Neural cell (in vitro differentiated cells): ENCODE measurements around the gene MUC2. TPM values are rescaled to one million over a fixed set of nuclear protein-coding genes. Genes with fewer than 3 reads are reported as not detected.

ENCODE experiments used
- H2AFZ ChIP-seq: fragments of 200-600, 300-800 bp; sonication (generic), shearing (Covaris generic); 2 replicates; pipeline ENCODE4 v1.6.0; 2014; ENCODE audit warnings: low read depth, mild to moderate bottlenecking, antibody characterized with exemption, low read length, moderate library complexity
- H3F3A ChIP-seq: fragments of 200-600 bp; shearing (Covaris generic); 2 replicates; pipeline ENCODE4 v1.6.1; 2016; ENCODE audit warnings: mild to moderate bottlenecking, moderate library complexity, mixed read lengths, antibody characterized with exemption, low read length; ENCODE audit not compliant: insufficient read depth, poor library complexity, severe bottlenecking
- H3K27ac ChIP-seq: fragments of 200-600, 300-800 bp; sonication (generic), shearing (Covaris generic); 2 replicates; pipeline ENCODE4 v1.5.1; 2014; ENCODE audit warnings: mild to moderate bottlenecking, low read length, moderate library complexity
- H3K27me3 ChIP-seq: fragments of 300-800, 200-600 bp; sonication (generic), shearing (Covaris generic); 2 replicates; pipeline ENCODE4 v1.6.0; 2014; ENCODE audit warnings: mild to moderate bottlenecking, low read depth, low read length, moderate library complexity; ENCODE audit not compliant: insufficient read depth
- H3K36me3 ChIP-seq: fragments of 300-800, 200-600 bp; sonication (generic), shearing (Covaris generic); 2 replicates; pipeline ENCODE4 v1.5.1; 2014; ENCODE audit warnings: mild to moderate bottlenecking, antibody characterized with exemption, low read length, moderate library complexity; ENCODE audit not compliant: insufficient read depth
- H3K4me2 ChIP-seq: fragments of 300-800, 200-600 bp; sonication (generic), shearing (Covaris generic); 2 replicates; pipeline ENCODE4 v1.6.0; 2014; ENCODE audit warnings: mild to moderate bottlenecking, low read length
- H3K4me3 ChIP-seq: fragments of 300-800, 200-600 bp; sonication (generic), shearing (Covaris generic); 2 replicates; pipeline ENCODE4 v1.5.1; 2014; ENCODE audit warnings: mild to moderate bottlenecking, low read length, moderate library complexity
- H3K79me2 ChIP-seq: fragments of 200-600 bp; shearing (Covaris generic); replicated peaks from 2 replicates; pipeline ENCODE4 v1.6.0; 2014; ENCODE audit warnings: mild to moderate bottlenecking, low read length, moderate library complexity; ENCODE audit not compliant: insufficient read depth
- H3K9ac ChIP-seq: fragments of 300-800, 200-600 bp; sonication (generic), shearing (Covaris generic); 2 replicates; pipeline ENCODE4 v1.6.1; 2016; ENCODE audit warnings: mild to moderate bottlenecking, low read length, mixed read lengths
- H3K9me2 ChIP-seq: fragments of 200-600 bp; shearing (Covaris generic); 2 replicates; pipeline ENCODE4 v1.6.1; 2016; ENCODE audit warnings: mild to moderate bottlenecking, low read length, mixed read lengths; ENCODE audit not compliant: insufficient read depth
- H3K9me3 ChIP-seq: fragments of 200-600, 300-800 bp; sonication (generic), shearing (Covaris generic); 2 replicates; pipeline ENCODE4 v1.6.1; 2016; ENCODE audit warnings: mild to moderate bottlenecking, mixed run types, low read length, moderate library complexity, mixed read lengths
- H4K20me1 ChIP-seq: fragments of 200-600 bp; shearing (Covaris generic); 2 replicates; pipeline ENCODE4 v1.6.1; 2016; ENCODE audit warnings: mild to moderate bottlenecking, mixed run types; ENCODE audit not compliant: insufficient read depth
- EP300 ChIP-seq: fragments of 450-650 bp; conservative IDR thresholded peaks from 2 replicates; pipeline ENCODE4 v1.6.1; 2014; ENCODE audit warnings: antibody characterized with exemption, mild to moderate bottlenecking, moderate library complexity; ENCODE audit not compliant: poor library complexity, severe bottlenecking
- EZH2 ChIP-seq: fragments of 200-600, 300-800 bp; shearing (Covaris generic), sonication (generic); IDR thresholded peaks from 2 replicates; pipeline ENCODE4 v1.6.1; 2014; ENCODE audit warnings: antibody characterized with exemption, low read length, borderline replicate concordance, mild to moderate bottlenecking; ENCODE audit not compliant: insufficient read depth, poor library complexity, severe bottlenecking
- MXI1 ChIP-seq: fragments of 450-650 bp; conservative IDR thresholded peaks from 2 replicates; pipeline ENCODE4 v1.6.1; 2014; ENCODE audit warnings: antibody characterized with exemption, mild to moderate bottlenecking; ENCODE audit not compliant: poor library complexity, severe bottlenecking
- POLR2AphosphoS5 ChIP-seq: IDR thresholded peaks from 2 replicates; pipeline ENCODE4 v1.6.1; 2012
- RAD21 ChIP-seq: fragments of 450-650 bp; conservative IDR thresholded peaks from 2 replicates; pipeline ENCODE4 v1.6.1; 2014; ENCODE audit warnings: antibody characterized with exemption, mild to moderate bottlenecking, moderate library complexity
- SMC3 ChIP-seq: fragments of 450-650 bp; conservative IDR thresholded peaks from 2 replicates; pipeline ENCODE4 v1.6.1; 2014; ENCODE audit warnings: antibody characterized with exemption, mild to moderate bottlenecking, moderate library complexity; ENCODE audit not compliant: poor library complexity
- TAF1 ChIP-seq: IDR thresholded peaks from 2 replicates; pipeline ENCODE4 v1.6.1; 2012; ENCODE audit warnings: low read depth
- polyA plus RNA-seq: library from polyadenylated mRNA; depleted of rRNA; stranded (reverse); fragments of >200 nt; gene quantifications from 2 replicates; pipeline ENCODE4 v1.2.3, GENCODE V29; 2014
- TF ChIP-seq, protein P1 (sequence below): IDR thresholded peaks from 2 replicates; pipeline ENCODE4 v1.6.1; 2012; ENCODE audit warnings: borderline replicate concordance
- TF ChIP-seq, protein P2 (sequence below): fragments of 450-650 bp; IDR thresholded peaks from 2 replicates; pipeline ENCODE4 v1.5.1; 2014; ENCODE audit warnings: antibody characterized with exemption, mild to moderate bottlenecking, moderate library complexity; ENCODE audit not compliant: poor library complexity, severe bottlenecking

The MUC2 gene
- polyA plus RNA-seq, 1 donor from 2014 or later: not detected

DNA sequence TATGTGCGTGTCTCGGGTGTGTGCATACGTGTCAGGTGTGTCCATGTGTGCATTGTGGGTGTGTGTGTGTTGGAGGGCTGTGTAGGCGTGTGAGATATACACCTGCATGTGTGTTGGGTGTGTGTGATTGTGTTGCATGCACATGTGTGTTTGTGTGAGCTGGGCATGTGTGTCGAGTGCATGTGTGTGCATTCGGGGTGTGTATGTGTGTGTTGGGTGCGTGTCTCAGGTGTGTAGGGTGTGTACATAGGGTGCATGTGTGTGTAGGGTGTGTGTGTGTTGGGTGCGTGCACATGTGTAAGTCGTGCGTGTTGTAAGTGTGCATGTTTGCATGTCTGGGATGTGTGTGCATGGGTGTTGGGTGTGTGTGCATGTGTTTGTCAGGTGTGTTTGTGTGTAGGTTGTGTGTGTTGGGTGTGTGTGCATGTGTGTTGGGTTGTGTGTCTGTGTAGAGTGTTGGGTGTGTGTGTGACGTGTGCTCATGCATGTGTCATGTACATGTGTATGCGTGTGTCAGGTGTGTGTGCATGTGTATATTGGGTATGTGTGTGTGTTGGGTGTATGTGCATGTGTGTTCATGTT is 42.3 kb upstream of the MUC2 start:
- H3F3A ChIP-seq: no peaks in the 10 kb centered on the region
- H3K9ac ChIP-seq: no peak overlapping the region
- H3K27me3 ChIP-seq: no peaks in the 10 kb centered on the region
- no peaks in the 10 kb centered on the region for H3K36me3 ChIP-seq
- no peak overlapping the region for H3K4me3 ChIP-seq
- no peak overlapping the region for H3K4me2 ChIP-seq
- no peaks in the 10 kb centered on the region for H4K20me1 ChIP-seq
- H2AFZ ChIP-seq: no peak overlapping the region
- H3K9me2 ChIP-seq: no peaks in the 10 kb centered on the region
- no peak overlapping the region for H3K27ac ChIP-seq
- TF ChIP-seq EZH2 (no peak), TAF1 (no peak), RAD21 (no peak), SMC3 (no peak), MXI1 (no peak), EP300 (no peak), POLR2AphosphoS5 (no peak)
- TF ChIP-seq, protein P1, sequence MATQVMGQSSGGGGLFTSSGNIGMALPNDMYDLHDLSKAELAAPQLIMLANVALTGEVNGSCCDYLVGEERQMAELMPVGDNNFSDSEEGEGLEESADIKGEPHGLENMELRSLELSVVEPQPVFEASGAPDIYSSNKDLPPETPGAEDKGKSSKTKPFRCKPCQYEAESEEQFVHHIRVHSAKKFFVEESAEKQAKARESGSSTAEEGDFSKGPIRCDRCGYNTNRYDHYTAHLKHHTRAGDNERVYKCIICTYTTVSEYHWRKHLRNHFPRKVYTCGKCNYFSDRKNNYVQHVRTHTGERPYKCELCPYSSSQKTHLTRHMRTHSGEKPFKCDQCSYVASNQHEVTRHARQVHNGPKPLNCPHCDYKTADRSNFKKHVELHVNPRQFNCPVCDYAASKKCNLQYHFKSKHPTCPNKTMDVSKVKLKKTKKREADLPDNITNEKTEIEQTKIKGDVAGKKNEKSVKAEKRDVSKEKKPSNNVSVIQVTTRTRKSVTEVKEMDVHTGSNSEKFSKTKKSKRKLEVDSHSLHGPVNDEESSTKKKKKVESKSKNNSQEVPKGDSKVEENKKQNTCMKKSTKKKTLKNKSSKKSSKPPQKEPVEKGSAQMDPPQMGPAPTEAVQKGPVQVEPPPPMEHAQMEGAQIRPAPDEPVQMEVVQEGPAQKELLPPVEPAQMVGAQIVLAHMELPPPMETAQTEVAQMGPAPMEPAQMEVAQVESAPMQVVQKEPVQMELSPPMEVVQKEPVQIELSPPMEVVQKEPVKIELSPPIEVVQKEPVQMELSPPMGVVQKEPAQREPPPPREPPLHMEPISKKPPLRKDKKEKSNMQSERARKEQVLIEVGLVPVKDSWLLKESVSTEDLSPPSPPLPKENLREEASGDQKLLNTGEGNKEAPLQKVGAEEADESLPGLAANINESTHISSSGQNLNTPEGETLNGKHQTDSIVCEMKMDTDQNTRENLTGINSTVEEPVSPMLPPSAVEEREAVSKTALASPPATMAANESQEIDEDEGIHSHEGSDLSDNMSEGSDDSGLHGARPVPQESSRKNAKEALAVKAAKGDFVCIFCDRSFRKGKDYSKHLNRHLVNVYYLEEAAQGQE: no peak
- TF ChIP-seq, protein P2, sequence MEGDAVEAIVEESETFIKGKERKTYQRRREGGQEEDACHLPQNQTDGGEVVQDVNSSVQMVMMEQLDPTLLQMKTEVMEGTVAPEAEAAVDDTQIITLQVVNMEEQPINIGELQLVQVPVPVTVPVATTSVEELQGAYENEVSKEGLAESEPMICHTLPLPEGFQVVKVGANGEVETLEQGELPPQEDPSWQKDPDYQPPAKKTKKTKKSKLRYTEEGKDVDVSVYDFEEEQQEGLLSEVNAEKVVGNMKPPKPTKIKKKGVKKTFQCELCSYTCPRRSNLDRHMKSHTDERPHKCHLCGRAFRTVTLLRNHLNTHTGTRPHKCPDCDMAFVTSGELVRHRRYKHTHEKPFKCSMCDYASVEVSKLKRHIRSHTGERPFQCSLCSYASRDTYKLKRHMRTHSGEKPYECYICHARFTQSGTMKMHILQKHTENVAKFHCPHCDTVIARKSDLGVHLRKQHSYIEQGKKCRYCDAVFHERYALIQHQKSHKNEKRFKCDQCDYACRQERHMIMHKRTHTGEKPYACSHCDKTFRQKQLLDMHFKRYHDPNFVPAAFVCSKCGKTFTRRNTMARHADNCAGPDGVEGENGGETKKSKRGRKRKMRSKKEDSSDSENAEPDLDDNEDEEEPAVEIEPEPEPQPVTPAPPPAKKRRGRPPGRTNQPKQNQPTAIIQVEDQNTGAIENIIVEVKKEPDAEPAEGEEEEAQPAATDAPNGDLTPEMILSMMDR: no peak
- H3K79me2 ChIP-seq: no peaks in the 10 kb centered on the region
- no peaks in the 10 kb centered on the region for H3K9me3 ChIP-seq

DNA sequence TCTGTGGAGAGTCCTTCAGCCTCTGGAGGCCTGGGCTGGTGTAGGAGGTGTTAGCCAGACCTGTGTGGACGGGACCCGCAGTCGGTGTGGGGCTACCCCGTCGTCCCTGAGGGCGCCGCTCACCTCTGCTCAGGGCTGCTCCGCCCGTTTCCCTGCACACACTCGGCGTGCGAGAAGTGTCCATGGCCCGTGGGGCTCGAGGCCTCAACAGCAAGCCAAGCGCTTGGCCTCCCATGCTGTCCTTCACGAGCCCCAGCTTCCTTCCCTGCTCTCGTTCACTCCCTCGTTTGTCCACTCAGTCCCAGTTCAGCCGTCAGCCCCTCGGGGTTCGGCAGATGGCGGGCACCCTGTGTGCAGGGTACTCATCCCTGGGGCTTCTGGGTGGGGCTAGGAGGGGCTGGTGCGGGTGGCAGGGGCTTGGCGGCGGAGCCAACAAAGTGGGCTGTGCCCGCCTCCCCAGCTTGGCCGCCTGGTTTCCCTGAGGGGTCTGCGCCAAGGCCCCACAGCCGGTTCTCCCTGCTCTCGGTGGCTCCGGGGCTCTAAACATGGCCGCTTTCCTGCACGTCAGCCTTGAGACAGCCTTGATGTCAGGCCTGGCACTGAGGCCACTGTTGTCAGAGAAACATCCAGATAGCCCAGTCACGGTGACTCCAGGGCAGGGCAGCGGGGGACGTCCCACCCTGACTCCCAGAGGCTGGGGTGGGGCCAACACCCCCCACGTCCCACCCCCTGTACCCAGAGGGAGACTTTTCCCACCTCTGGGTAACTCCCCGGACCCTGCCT is 41.5 kb upstream of the MUC2 start:
- Histone ChIP-seq H3K79me2 (no peaks in the 10 kb centered on the region), H3K27ac (no peak overlapping the region), H3K9ac (no peak overlapping the region), H2AFZ (no peak overlapping the region), H4K20me1 (no peaks in the 10 kb centered on the region), H3K27me3 (no peaks in the 10 kb centered on the region), H3K9me2 (no peaks in the 10 kb centered on the region), H3K36me3 (no peaks in the 10 kb centered on the region), H3F3A (no peaks in the 10 kb centered on the region), H3K4me3 (no peak overlapping the region), H3K9me3 (no peaks in the 10 kb centered on the region), H3K4me2 (no peak overlapping the region)
- TF ChIP-seq POLR2AphosphoS5 (no peak), SMC3 (no peak), TAF1 (no peak), EZH2 (no peak), MXI1 (no peak)
